Neural cell (in vitro differentiated cells): ENCODE data around the gene MAP3K13.

ENCODE experiments used
- EP300 ChIP-seq: fragments of 450-650 bp; conservative IDR thresholded peaks from 2 replicates; pipeline ENCODE4 v1.6.1; 2014; ENCODE audit warnings: antibody characterized with exemption, mild to moderate bottlenecking, moderate library complexity; ENCODE audit not compliant: poor library complexity, severe bottlenecking
- POLR2AphosphoS5 ChIP-seq: IDR thresholded peaks from 2 replicates; pipeline ENCODE4 v1.6.1; 2012
- SMC3 ChIP-seq: fragments of 450-650 bp; conservative IDR thresholded peaks from 2 replicates; pipeline ENCODE4 v1.6.1; 2014; ENCODE audit warnings: antibody characterized with exemption, mild to moderate bottlenecking, moderate library complexity; ENCODE audit not compliant: poor library complexity
- TF ChIP-seq, protein P1 (sequence below): fragments of 450-650 bp; IDR thresholded peaks from 2 replicates; pipeline ENCODE4 v1.5.1; 2014; ENCODE audit warnings: antibody characterized with exemption, mild to moderate bottlenecking, moderate library complexity; ENCODE audit not compliant: poor library complexity, severe bottlenecking
- TF ChIP-seq, protein P2 (sequence below): IDR thresholded peaks from 2 replicates; pipeline ENCODE4 v1.6.1; 2012; ENCODE audit warnings: borderline replicate concordance

DNA sequence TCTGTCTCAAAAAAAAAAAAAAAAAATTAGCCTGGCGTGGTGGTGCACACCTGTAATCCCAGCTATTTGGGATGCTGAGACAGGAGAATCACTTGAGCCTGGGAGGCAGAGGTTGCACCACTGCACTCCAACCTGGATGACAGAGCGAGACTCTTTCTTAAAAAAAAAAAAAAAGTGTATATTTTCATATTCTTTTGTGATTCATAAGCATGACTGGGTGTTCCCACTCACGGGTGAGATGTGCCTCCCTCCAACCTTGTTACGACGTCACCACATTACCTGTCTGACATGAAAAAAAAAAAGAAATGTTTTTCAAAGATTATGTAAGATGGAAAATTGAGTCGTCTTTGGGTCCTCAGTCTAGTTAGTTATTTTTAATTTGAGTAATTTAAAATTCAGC, 79.1 kb downstream of the MAP3K13 start:
- TF ChIP-seq, protein P1, sequence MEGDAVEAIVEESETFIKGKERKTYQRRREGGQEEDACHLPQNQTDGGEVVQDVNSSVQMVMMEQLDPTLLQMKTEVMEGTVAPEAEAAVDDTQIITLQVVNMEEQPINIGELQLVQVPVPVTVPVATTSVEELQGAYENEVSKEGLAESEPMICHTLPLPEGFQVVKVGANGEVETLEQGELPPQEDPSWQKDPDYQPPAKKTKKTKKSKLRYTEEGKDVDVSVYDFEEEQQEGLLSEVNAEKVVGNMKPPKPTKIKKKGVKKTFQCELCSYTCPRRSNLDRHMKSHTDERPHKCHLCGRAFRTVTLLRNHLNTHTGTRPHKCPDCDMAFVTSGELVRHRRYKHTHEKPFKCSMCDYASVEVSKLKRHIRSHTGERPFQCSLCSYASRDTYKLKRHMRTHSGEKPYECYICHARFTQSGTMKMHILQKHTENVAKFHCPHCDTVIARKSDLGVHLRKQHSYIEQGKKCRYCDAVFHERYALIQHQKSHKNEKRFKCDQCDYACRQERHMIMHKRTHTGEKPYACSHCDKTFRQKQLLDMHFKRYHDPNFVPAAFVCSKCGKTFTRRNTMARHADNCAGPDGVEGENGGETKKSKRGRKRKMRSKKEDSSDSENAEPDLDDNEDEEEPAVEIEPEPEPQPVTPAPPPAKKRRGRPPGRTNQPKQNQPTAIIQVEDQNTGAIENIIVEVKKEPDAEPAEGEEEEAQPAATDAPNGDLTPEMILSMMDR, result no peak
- TF ChIP-seq SMC3 (no peak), EP300 (no peak), POLR2AphosphoS5 (no peak)
- TF ChIP-seq, protein P2, sequence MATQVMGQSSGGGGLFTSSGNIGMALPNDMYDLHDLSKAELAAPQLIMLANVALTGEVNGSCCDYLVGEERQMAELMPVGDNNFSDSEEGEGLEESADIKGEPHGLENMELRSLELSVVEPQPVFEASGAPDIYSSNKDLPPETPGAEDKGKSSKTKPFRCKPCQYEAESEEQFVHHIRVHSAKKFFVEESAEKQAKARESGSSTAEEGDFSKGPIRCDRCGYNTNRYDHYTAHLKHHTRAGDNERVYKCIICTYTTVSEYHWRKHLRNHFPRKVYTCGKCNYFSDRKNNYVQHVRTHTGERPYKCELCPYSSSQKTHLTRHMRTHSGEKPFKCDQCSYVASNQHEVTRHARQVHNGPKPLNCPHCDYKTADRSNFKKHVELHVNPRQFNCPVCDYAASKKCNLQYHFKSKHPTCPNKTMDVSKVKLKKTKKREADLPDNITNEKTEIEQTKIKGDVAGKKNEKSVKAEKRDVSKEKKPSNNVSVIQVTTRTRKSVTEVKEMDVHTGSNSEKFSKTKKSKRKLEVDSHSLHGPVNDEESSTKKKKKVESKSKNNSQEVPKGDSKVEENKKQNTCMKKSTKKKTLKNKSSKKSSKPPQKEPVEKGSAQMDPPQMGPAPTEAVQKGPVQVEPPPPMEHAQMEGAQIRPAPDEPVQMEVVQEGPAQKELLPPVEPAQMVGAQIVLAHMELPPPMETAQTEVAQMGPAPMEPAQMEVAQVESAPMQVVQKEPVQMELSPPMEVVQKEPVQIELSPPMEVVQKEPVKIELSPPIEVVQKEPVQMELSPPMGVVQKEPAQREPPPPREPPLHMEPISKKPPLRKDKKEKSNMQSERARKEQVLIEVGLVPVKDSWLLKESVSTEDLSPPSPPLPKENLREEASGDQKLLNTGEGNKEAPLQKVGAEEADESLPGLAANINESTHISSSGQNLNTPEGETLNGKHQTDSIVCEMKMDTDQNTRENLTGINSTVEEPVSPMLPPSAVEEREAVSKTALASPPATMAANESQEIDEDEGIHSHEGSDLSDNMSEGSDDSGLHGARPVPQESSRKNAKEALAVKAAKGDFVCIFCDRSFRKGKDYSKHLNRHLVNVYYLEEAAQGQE, result no peak
